ENCODE results near the gene ETS1. TPM values are rescaled to one million over a fixed set of nuclear protein-coding genes. Genes with fewer than 3 reads are reported as not detected.

Gene ETS1
- total RNA-seq, 2 experiments from 2014 or later, result 203 to 466 TPM

GRCh38 chr11:128569291-128569690 is 18.1 kb downstream of the ETS1 start:
- no peaks in the 10 kb centered on the region for H4K20me1 ChIP-seq (ENCODE audit: insufficient read depth, low read length)
- no peaks in the 10 kb centered on the region for H3K9me2 ChIP-seq (ENCODE audit: insufficient read depth, low read length)
- intact Hi-C loops (cut with micrococcal nuclease; ENCODE audit: unreplicated experiment), result no loop called here
- H3K36me3 ChIP-seq (ENCODE audit: insufficient read depth, low read length), result no peaks in the 10 kb centered on the region
- H3K4me2 ChIP-seq (ENCODE audit: low read length), result no peak overlapping the region
- no peak overlapping the region for H3K27ac ChIP-seq (ENCODE audit: low read depth, low read length, poor library complexity, severe bottlenecking)
- no peak for DNase-seq (ENCODE audit: low spot score)
- H3K9me3 ChIP-seq (ENCODE audit: low read length), result no peaks in the 10 kb centered on the region
- BruUV-seq (replicated peaks), result no TSS peak
- POLR2A ChIA-PET, result interaction anchor here (0.5 to 1.2 kb wide), 2 partner anchors 15 to 41 kb away, joined by 3 to 5 read pairs; no protein-coding TSS in a partner anchor
- no peak overlapping the region for H3K4me3 ChIP-seq (ENCODE audit: low read depth, low read length, poor library complexity, severe bottlenecking)
- H2AFZ ChIP-seq (ENCODE audit: low read length), result no peak overlapping the region
- TF ChIP-seq EZH2phosphoT487 (IDR thresholded peaks at IDR 0.05; ENCODE audit: borderline replicate concordance, low read depth, low read length) (no peak), CTCF (conservative IDR thresholded peaks at IDR 0.05; ENCODE audit: low read length) (no peak)
- CTCF ChIA-PET (ENCODE audit: unreplicated experiment), result no interaction called here
- H3K79me2 ChIP-seq (ENCODE audit: insufficient read depth, low read depth, low read length), result no peaks in the 10 kb centered on the region
- H3K4me1 ChIP-seq (ENCODE audit: insufficient read depth, low read length, poor library complexity, severe bottlenecking), result peaks cover 51% of the 10 kb centered on the region

GRCh38 chr11:128568166-128568778 is 19.1 kb downstream of the ETS1 start:
- intact Hi-C loops (cut with micrococcal nuclease; ENCODE audit: unreplicated experiment), result no loop called here
- ChIA-PET POLR2A (interaction anchor here (1.2 kb wide), 1 partner anchor 14 kb away, joined by 5 read pairs; no protein-coding TSS in a partner anchor), CTCF (ENCODE audit: unreplicated experiment) (no interaction called here)
- DNase-seq (ENCODE audit: low spot score), result no peak
- H3K27ac ChIP-seq (ENCODE audit: low read depth, low read length, poor library complexity, severe bottlenecking), result no peak overlapping the region
- no peaks in the 10 kb centered on the region for H3K9me2 ChIP-seq (ENCODE audit: insufficient read depth, low read length)
- H3K4me1 ChIP-seq (ENCODE audit: insufficient read depth, low read length, poor library complexity, severe bottlenecking), result peaks cover 62% of the 10 kb centered on the region
- no peaks in the 10 kb centered on the region for H3K79me2 ChIP-seq (ENCODE audit: insufficient read depth, low read depth, low read length)
- no peak overlapping the region for H3K4me3 ChIP-seq (ENCODE audit: low read depth, low read length, poor library complexity, severe bottlenecking)
- no peak overlapping the region for H3K4me2 ChIP-seq (ENCODE audit: low read length)
- no peak for TF ChIP-seq CTCF (conservative IDR thresholded peaks at IDR 0.05; ENCODE audit: low read length)
- TF ChIP-seq EZH2phosphoT487 (IDR thresholded peaks at IDR 0.05; ENCODE audit: borderline replicate concordance, low read depth, low read length), result no peak
- no TSS peak for BruUV-seq (replicated peaks)
- no peak overlapping the region for H2AFZ ChIP-seq (ENCODE audit: low read length)
- no peaks in the 10 kb centered on the region for H4K20me1 ChIP-seq (ENCODE audit: insufficient read depth, low read length)
- no peaks in the 10 kb centered on the region for H3K9me3 ChIP-seq (ENCODE audit: low read length)
- H3K36me3 ChIP-seq (ENCODE audit: insufficient read depth, low read length), result no peaks in the 10 kb centered on the region

- H3K79me2 ChIP-seq (ENCODE audit: insufficient read depth, low read depth, low read length), result no peaks in the 10 kb centered on the region
- H3K4me3 ChIP-seq (ENCODE audit: low read depth, low read length, poor library complexity, severe bottlenecking), result no peak overlapping the region
- no peak overlapping the region for H3K27ac ChIP-seq (ENCODE audit: low read depth, low read length, poor library complexity, severe bottlenecking)
- intact Hi-C loops (cut with micrococcal nuclease; ENCODE audit: unreplicated experiment), result no loop called here
- POLR2A ChIA-PET, result interaction anchor here (0.6 to 0.7 kb wide), 2 partner anchors 187 to 281 kb away, joined by 3 read pairs; no protein-coding TSS in a partner anchor
- no peak for DNase-seq (ENCODE audit: low spot score)
- no peaks in the 10 kb centered on the region for H3K9me3 ChIP-seq (ENCODE audit: low read length)
- peaks cover 60% of the 10 kb centered on the region for H3K4me1 ChIP-seq (ENCODE audit: insufficient read depth, low read length, poor library complexity, severe bottlenecking)
- no peaks in the 10 kb centered on the region for H3K36me3 ChIP-seq (ENCODE audit: insufficient read depth, low read length)
- TF ChIP-seq CTCF (conservative IDR thresholded peaks at IDR 0.05; ENCODE audit: low read length) (no peak), EZH2phosphoT487 (IDR thresholded peaks at IDR 0.05; ENCODE audit: borderline replicate concordance, low read depth, low read length) (no peak)
- H2AFZ ChIP-seq (ENCODE audit: low read length), result no peak overlapping the region
- no TSS peak for BruUV-seq (replicated peaks)
- CTCF ChIA-PET (ENCODE audit: unreplicated experiment), result no interaction called here
- no peaks in the 10 kb centered on the region for H3K9me2 ChIP-seq (ENCODE audit: insufficient read depth, low read length)
- no peak overlapping the region for H3K4me2 ChIP-seq (ENCODE audit: low read length)
- no peaks in the 10 kb centered on the region for H4K20me1 ChIP-seq (ENCODE audit: insufficient read depth, low read length)
These were observed 20.2 kb downstream of the ETS1 start for GRCh38 chr11:128567130-128567529.
